Esophagus muscularis mucosa (tissue), 3 donors: ENCODE measurements around the gene NAV2.

ENCODE experiments used
- EP300 ChIP-seq: sonication (generic); formaldehyde crosslinking; IDR thresholded peaks from one replicate; pipeline ENCODE4 v1.6.1; 2017; ENCODE audit warnings: antibody characterized with exemption
- TF ChIP-seq, protein P1 (sequence below), 3 experiments: fragments of 200-600 bp in 2 of 3; fragments of 450-650 bp in 1 of 3; sonication (generic) in 2 of 3; IDR thresholded peaks; one replicate each; pipeline ENCODE4 v1.5.1; 2017 to 2019; ENCODE audit warnings: antibody characterized with exemption in 3 of 3, mild to moderate bottlenecking in 2 of 3, moderate library complexity in 1 of 3

DNA sequence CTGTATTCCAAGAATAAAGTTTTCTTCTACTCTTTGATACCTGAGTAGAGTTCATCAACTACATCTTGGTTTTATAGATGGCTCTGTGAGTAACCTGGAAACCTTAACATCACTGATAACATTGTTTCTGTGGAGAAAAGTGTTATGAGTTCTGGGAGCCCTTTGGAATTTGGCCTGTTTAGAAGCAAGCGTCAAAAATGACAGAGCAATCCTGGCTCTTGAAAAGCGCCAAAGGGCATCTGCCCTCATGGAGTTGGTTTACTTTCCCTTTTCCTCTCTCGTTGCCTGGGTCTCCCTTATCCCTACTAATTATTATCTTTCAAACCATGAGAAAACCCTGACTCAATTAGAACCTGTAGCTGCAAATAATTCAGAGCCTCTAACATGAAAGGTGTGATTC lies 307.6 kb downstream of the NAV2 start:
- TF ChIP-seq, protein P1, sequence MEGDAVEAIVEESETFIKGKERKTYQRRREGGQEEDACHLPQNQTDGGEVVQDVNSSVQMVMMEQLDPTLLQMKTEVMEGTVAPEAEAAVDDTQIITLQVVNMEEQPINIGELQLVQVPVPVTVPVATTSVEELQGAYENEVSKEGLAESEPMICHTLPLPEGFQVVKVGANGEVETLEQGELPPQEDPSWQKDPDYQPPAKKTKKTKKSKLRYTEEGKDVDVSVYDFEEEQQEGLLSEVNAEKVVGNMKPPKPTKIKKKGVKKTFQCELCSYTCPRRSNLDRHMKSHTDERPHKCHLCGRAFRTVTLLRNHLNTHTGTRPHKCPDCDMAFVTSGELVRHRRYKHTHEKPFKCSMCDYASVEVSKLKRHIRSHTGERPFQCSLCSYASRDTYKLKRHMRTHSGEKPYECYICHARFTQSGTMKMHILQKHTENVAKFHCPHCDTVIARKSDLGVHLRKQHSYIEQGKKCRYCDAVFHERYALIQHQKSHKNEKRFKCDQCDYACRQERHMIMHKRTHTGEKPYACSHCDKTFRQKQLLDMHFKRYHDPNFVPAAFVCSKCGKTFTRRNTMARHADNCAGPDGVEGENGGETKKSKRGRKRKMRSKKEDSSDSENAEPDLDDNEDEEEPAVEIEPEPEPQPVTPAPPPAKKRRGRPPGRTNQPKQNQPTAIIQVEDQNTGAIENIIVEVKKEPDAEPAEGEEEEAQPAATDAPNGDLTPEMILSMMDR (IDR thresholded peaks at IDR 0.05) = no peak
- no peak for TF ChIP-seq EP300
